K562 (cell line): ENCODE measurements around the gene MEIS2. TPM values are rescaled to one million over a fixed set of nuclear protein-coding genes. Genes with fewer than 3 reads are reported as not detected.

Experiments
- ARID1B ChIP-seq: fragments of 450-650 bp; IDR thresholded peaks from 2 replicates; pipeline ENCODE4 v1.6.1; 2016; ENCODE audit warnings: antibody characterized with exemption, mild to moderate bottlenecking, inconsistent platforms
- BCOR ChIP-seq: fragments of 450-650 bp; IDR thresholded peaks from 2 replicates; pipeline ENCODE4 v1.6.1; 2016
- BRF1 ChIP-seq: IDR thresholded peaks from 3 replicates; pipeline ENCODE4 v1.6.1; 2011; ENCODE audit warnings: borderline replicate concordance, mild to moderate bottlenecking; ENCODE audit not compliant: insufficient read length; ENCODE audit errors: extremely low read depth
- EHMT2 ChIP-seq: fragments of 450-650 bp; IDR thresholded peaks from 2 replicates; pipeline ENCODE4 v1.6.1; 2018; ENCODE audit warnings: antibody characterized with exemption
- EP300 ChIP-seq: IDR thresholded peaks from 2 replicates; pipeline ENCODE4 v1.6.1; 2012; ENCODE audit warnings: low read length, improper control_type of control experiment
- FOSL1 ChIP-seq: fragments of 200-800 bp; sonication (Bioruptor generic); conservative IDR thresholded peaks from 2 replicates; pipeline ENCODE4 v1.6.1; 2016; ENCODE audit warnings: missing genetic modification characterization, missing compliant biosample characterization
- FOXA3 ChIP-seq, 2 experiments: fragments of 450-650 bp in 1 of 2; sonication (generic) in 1 of 2; formaldehyde crosslinking; IDR thresholded peaks in 1 of 2; conservative IDR thresholded peaks in 1 of 2; 2 replicates each; pipeline versions ENCODE4 v1.4.0 to v1.8.0; 2020 to 2022; ENCODE audit warnings: mild to moderate bottlenecking in 2 of 2, missing genetic modification reagents in 1 of 2
- FOXK1 ChIP-seq: sonication (generic); formaldehyde crosslinking; IDR thresholded peaks from 2 replicates; pipeline ENCODE4 v1.8.0; 2022; ENCODE audit warnings: missing genetic modification reagents, mild to moderate bottlenecking, borderline replicate concordance
- FOXM1 ChIP-seq, 2 experiments: fragments of 450-650 bp in 1 of 2; sonication (generic) in 1 of 2; formaldehyde crosslinking in 1 of 2; IDR thresholded peaks; 2 replicates each; pipeline versions ENCODE4 v1.6.1 to v1.9.0; 2017 to 2022; ENCODE audit warnings: low read depth in 2 of 2, mild to moderate bottlenecking in 2 of 2, missing genetic modification reagents in 1 of 2, moderate library complexity in 1 of 2
- GABPB1 ChIP-seq: sonication (generic); formaldehyde crosslinking; IDR thresholded peaks from 2 replicates; pipeline ENCODE4 v1.8.0; 2022; ENCODE audit warnings: mild to moderate bottlenecking, missing genetic modification reagents
- JUNB ChIP-seq: fragments of 450-650 bp; formaldehyde crosslinking; conservative IDR thresholded peaks from 2 replicates; pipeline ENCODE4 v1.4.0; 2020; ENCODE audit warnings: mild to moderate bottlenecking
- MECOM ChIP-seq: fragments of 250-450 bp; sonication (Bioruptor Pico); IDR thresholded peaks from 2 replicates; pipeline ENCODE4 v1.8.0; 2022; ENCODE audit warnings: inconsistent platforms
- MEIS2 ChIP-seq: fragments of 450-650 bp; IDR thresholded peaks from 2 replicates; pipeline ENCODE4 v1.6.1; 2014; ENCODE audit warnings: mild to moderate bottlenecking; ENCODE audit not compliant: partially characterized antibody
- MYBL2 ChIP-seq, 2 experiments: fragments of 450-650 bp in 1 of 2; sonication (generic) in 1 of 2; formaldehyde crosslinking in 1 of 2; IDR thresholded peaks; 2 replicates each; pipeline versions ENCODE4 v1.6.1 to v1.8.1; 2017 to 2022; ENCODE audit warnings: borderline replicate concordance in 1 of 2, inconsistent platforms in 1 of 2, low read depth in 1 of 2, mild to moderate bottlenecking in 1 of 2, missing genetic modification reagents in 1 of 2, moderate library complexity in 1 of 2
- NCOA1 ChIP-seq: fragments of 450-650 bp; IDR thresholded peaks from 2 replicates; pipeline ENCODE4 v1.6.1; 2016; ENCODE audit warnings: low read depth
- NR2C2 ChIP-seq, 2 experiments: fragments of 200-800 bp in 1 of 2; sonication (Bioruptor generic) in 1 of 2; sonication (generic) in 1 of 2; formaldehyde crosslinking in 1 of 2; IDR thresholded peaks; 2 replicates each; pipeline versions ENCODE4 v1.6.1 to v1.8.0; 2016 to 2022; ENCODE audit warnings: mild to moderate bottlenecking in 1 of 2, missing compliant biosample characterization in 1 of 2, missing genetic modification characterization in 1 of 2, missing genetic modification reagents in 1 of 2
- POU5F1 ChIP-seq: fragments of 150-350 bp; IDR thresholded peaks from 2 replicates; pipeline ENCODE4 v1.6.1; 2014; ENCODE audit warnings: borderline replicate concordance, low read length, low read depth, mild to moderate bottlenecking; ENCODE audit not compliant: partially characterized antibody
- RCOR1 ChIP-seq, 2 experiments: IDR thresholded peaks; 2 replicates each; pipeline ENCODE4 v1.6.1; 2012; ENCODE audit warnings: low read depth in 2 of 2, low read length in 2 of 2, borderline replicate concordance in 1 of 2, improper control_type of control experiment in 1 of 2
- SOX6 ChIP-seq: fragments of 450-650 bp; IDR thresholded peaks from 2 replicates; pipeline ENCODE4 v1.6.1; 2014; ENCODE audit warnings: mild to moderate bottlenecking
- SP2 ChIP-seq: IDR thresholded peaks from 2 replicates; pipeline ENCODE4 v1.6.1; 2011; ENCODE audit warnings: mild to moderate bottlenecking, low read depth, low read length, moderate library complexity; ENCODE audit not compliant: poor library complexity, severe bottlenecking; ENCODE audit errors: extremely low read depth
- YBX1 ChIP-seq: fragments of 450-650 bp; IDR thresholded peaks from 2 replicates; pipeline ENCODE4 v1.7.1; 2016; ENCODE audit warnings: mild to moderate bottlenecking
- ZNF12 ChIP-seq: sonication (generic); formaldehyde crosslinking; IDR thresholded peaks from 2 replicates; pipeline ENCODE4 v1.4.0; 2020; ENCODE audit warnings: mild to moderate bottlenecking, missing genetic modification reagents
- ZNF133 ChIP-seq: fragments of 250-450 bp; sonication (Bioruptor Pico); IDR thresholded peaks from 2 replicates; pipeline ENCODE4 v1.4.0; 2020; ENCODE audit warnings: mild to moderate bottlenecking
- ZNF384 ChIP-seq: IDR thresholded peaks from 2 replicates; pipeline ENCODE4 v1.6.1; 2012; ENCODE audit warnings: low read depth, low read length, improper control_type of control experiment
- polyA plus RNA-seq, 8 experiments: library from polyadenylated mRNA; depleted of rRNA in 4 of 8; stranded (reverse) in 5 of 8; unstranded in 3 of 8; fragments of >200 nt; fragmentation: Nextera tagmentation in 2 of 8; fragmentation: Illumina TruSeq in 1 of 8; extraction: Ambion mirVana in 2 of 8; extraction: Trizol in 1 of 8; gene quantifications; 2 replicates each; pipeline versions ENCODE4 v1.2.1 to v1.2.3, GENCODE V29; 2011 to 2014; ENCODE audit warnings: inconsistent platforms in 1 of 8, missing spikeins in 1 of 8
- total RNA-seq, 7 experiments: library from RNA; depleted of rRNA in 6 of 7; stranded (reverse); fragments of >200 nt in 6 of 7; fragmentation: Illumina TruSeq in 2 of 7; extraction: Trizol in 2 of 7; gene quantifications; 2 replicates each; pipeline versions ENCODE4 v1.2.1 to v1.2.3, GENCODE V29; 2011 to 2021; ENCODE audit warnings: low replicate concordance in 1 of 7
- TF ChIP-seq, protein P1 (sequence below): sonication (generic); formaldehyde crosslinking; IDR thresholded peaks from 2 replicates; pipeline ENCODE4 v1.8.1; 2022; ENCODE audit warnings: missing genetic modification reagents
- TF ChIP-seq, protein P2 (sequence below): fragments of 450-650 bp; IDR thresholded peaks from 2 replicates; pipeline ENCODE4 v1.6.1; 2016; ENCODE audit warnings: low read depth, mild to moderate bottlenecking, moderate library complexity
- TF ChIP-seq, protein P3 (sequence below): IDR thresholded peaks from 2 replicates; pipeline ENCODE4 v1.6.1; 2011; ENCODE audit not compliant: insufficient read length; ENCODE audit errors: extremely low read depth

The MEIS2 gene
- total and polyA plus RNA-seq, 9 of the 15 experiments (the other 6 are each of a cell fraction or from before 2014, with no cell fraction given), result 7.5 to 64.2 (median 22.3) TPM

DNA sequence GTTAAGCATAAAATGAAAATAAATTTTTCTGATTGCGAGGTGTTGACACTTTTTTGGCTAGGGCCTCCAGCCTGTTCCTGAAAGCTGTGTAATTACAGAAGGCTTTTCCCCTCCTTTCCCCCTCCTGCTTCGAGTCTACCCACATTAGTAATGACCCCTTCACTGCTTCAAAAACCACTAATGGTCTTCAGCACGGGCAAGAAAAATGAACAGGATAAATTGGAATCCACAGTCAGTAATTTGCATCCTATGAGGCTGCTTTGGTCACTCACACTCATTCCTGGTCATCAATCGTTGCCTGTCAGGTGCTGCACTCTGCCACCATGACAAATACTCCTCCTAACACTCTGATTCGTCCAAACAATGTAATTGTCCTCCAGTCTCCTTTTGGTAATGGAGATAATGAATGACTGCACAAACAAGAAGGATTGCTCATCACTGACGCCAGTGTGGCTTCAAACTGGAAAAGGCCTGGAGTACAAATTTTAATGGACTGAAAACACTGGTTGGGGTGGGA lies 148.6 kb downstream of the MEIS2 start (continued):
- TF ChIP-seq JUNB (CRISPR knock-in tag), result no peak
- TF ChIP-seq POU5F1, result no peak
- TF ChIP-seq GABPB1 (CRISPR knock-in tag), result no peak
- TF ChIP-seq ARID1B, result peak; percentile 89
- no peak for TF ChIP-seq SP2
- TF ChIP-seq, protein P1, sequence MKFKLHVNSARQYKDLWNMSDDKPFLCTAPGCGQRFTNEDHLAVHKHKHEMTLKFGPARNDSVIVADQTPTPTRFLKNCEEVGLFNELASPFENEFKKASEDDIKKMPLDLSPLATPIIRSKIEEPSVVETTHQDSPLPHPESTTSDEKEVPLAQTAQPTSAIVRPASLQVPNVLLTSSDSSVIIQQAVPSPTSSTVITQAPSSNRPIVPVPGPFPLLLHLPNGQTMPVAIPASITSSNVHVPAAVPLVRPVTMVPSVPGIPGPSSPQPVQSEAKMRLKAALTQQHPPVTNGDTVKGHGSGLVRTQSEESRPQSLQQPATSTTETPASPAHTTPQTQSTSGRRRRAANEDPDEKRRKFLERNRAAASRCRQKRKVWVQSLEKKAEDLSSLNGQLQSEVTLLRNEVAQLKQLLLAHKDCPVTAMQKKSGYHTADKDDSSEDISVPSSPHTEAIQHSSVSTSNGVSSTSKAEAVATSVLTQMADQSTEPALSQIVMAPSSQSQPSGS (CRISPR knock-in tag), result no peak
- no peak for TF ChIP-seq YBX1
- no peak for TF ChIP-seq ZNF133 (CRISPR knock-in tag)
- no peak for TF ChIP-seq MYBL2 (IDR thresholded peaks at IDR 0.05; ENCODE audit: low read depth)
- TF ChIP-seq MYBL2 (CRISPR knock-in tag; IDR thresholded peaks at IDR 0.05; ENCODE audit: borderline replicate concordance), result no peak
- TF ChIP-seq BCOR, result no peak
- no peak for TF ChIP-seq ZNF12 (CRISPR knock-in tag)
- TF ChIP-seq EHMT2, result peak; percentile 82
- peak; percentile 55; the same call in 1 of the 2 replicates for TF ChIP-seq MECOM (CRISPR knock-in tag)
- no peak for TF ChIP-seq FOXK1 (CRISPR knock-in tag)
- 0 out of 2 replicates have a peak, but pooled peaks have one; percentile 26 for TF ChIP-seq NCOA1
- TF ChIP-seq EP300, result peak; percentile 54; the same call in 1 of the 2 replicates
- TF ChIP-seq FOSL1 (tag), result peak; percentile 91
- TF ChIP-seq MEIS2, result peak; percentile 100
- peak; percentile 96 for TF ChIP-seq SOX6
- TF ChIP-seq BRF1, result no peak
- peak in 1 of 2 experiments; percentile 79; a peak in 1 of 4 replicates for TF ChIP-seq RCOR1 (IDR thresholded peaks at IDR 0.05; ENCODE audit: borderline replicate concordance in 1 of 2, low read depth in 2 of 2, low read length in 2 of 2)
- no peak for TF ChIP-seq NR2C2 (CRISPR knock-in tag; IDR thresholded peaks at IDR 0.05)
- peak; percentile 69 for TF ChIP-seq NR2C2 (tag; IDR thresholded peaks at IDR 0.05)
- TF ChIP-seq, protein P2, sequence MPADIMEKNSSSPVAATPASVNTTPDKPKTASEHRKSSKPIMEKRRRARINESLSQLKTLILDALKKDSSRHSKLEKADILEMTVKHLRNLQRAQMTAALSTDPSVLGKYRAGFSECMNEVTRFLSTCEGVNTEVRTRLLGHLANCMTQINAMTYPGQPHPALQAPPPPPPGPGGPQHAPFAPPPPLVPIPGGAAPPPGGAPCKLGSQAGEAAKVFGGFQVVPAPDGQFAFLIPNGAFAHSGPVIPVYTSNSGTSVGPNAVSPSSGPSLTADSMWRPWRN, result 0 out of 2 replicates have a peak, but pooled peaks have one; percentile 11
- TF ChIP-seq FOXA3 (CRISPR knock-in tag; conservative IDR thresholded peaks at IDR 0.05 in 1 of 2, IDR thresholded peaks at IDR 0.05 in 1 of 2), result no peak
- TF ChIP-seq FOXM1 (IDR thresholded peaks at IDR 0.05; ENCODE audit: low read depth), result peak; percentile 28; the same call in 1 of the 2 replicates
- TF ChIP-seq FOXM1 (CRISPR knock-in tag; IDR thresholded peaks at IDR 0.05; ENCODE audit: low read depth), result no peak
- TF ChIP-seq, protein P3, sequence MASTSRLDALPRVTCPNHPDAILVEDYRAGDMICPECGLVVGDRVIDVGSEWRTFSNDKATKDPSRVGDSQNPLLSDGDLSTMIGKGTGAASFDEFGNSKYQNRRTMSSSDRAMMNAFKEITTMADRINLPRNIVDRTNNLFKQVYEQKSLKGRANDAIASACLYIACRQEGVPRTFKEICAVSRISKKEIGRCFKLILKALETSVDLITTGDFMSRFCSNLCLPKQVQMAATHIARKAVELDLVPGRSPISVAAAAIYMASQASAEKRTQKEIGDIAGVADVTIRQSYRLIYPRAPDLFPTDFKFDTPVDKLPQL, result no peak
- peak; percentile 12; the same call in 1 of the 2 replicates for TF ChIP-seq ZNF384
